Breast epithelium (tissue), 3 donors: ENCODE data around the gene CTIF.

Experiments
- POLR2A ChIP-seq: fragments of 450-650 bp; IDR thresholded peaks from one replicate; pipeline ENCODE4 v1.6.1; 2016; ENCODE audit warnings: antibody characterized with exemption, mild to moderate bottlenecking, moderate library complexity
- POLR2AphosphoS5 ChIP-seq, 3 donors: sonication (generic); formaldehyde crosslinking; IDR thresholded peaks; one replicate each; pipeline ENCODE4 v1.6.1; 2017; ENCODE audit warnings: antibody characterized with exemption in 3 of 3
- TF ChIP-seq, protein P1 (sequence below), 3 donors: fragments of 450-650 bp; IDR thresholded peaks; one replicate each; pipeline ENCODE4 v1.5.1; 2016 to 2017; ENCODE audit warnings: antibody characterized with exemption in 3 of 3, mild to moderate bottlenecking in 3 of 3, moderate library complexity in 3 of 3

DNA sequence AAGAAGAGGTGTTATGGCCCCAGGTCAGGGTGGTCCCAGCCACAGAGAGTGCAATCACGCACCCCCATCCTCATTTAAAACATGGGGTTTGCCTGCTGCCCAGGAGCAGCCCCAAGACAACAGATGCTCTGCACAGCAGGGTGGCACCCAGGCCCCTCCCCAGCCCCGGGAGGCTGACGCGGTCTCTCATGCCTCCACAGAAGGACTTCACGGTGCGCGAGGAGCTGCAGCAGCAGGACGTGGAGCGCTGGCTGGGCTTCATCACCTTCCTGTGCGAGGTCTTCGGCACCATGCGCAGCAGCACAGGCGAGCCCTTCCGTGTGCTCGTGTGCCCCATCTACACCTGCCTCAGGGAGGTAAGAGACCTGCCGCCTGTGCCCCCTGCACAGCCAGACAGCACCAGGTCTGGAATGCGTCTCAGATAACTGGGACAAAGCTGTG is 278.2 kb downstream of the CTIF start:
- TF ChIP-seq POLR2A (no peak), POLR2AphosphoS5 (IDR thresholded peaks at IDR 0.05) (no peak)
- TF ChIP-seq, protein P1, sequence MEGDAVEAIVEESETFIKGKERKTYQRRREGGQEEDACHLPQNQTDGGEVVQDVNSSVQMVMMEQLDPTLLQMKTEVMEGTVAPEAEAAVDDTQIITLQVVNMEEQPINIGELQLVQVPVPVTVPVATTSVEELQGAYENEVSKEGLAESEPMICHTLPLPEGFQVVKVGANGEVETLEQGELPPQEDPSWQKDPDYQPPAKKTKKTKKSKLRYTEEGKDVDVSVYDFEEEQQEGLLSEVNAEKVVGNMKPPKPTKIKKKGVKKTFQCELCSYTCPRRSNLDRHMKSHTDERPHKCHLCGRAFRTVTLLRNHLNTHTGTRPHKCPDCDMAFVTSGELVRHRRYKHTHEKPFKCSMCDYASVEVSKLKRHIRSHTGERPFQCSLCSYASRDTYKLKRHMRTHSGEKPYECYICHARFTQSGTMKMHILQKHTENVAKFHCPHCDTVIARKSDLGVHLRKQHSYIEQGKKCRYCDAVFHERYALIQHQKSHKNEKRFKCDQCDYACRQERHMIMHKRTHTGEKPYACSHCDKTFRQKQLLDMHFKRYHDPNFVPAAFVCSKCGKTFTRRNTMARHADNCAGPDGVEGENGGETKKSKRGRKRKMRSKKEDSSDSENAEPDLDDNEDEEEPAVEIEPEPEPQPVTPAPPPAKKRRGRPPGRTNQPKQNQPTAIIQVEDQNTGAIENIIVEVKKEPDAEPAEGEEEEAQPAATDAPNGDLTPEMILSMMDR (IDR thresholded peaks at IDR 0.05): no peak
